Stimulated activated effector memory CD8-positive, alpha-beta T cell treated with anti-CD3 and anti-CD28 coated beads, Interleukin-12 subunit alpha, Interleukin-12 subunit beta, amount 100 ng/mL, for 72 hours (primary cell): ENCODE data around the gene OPN5.

Source experiments
- ATAC-seq: fragments of 150-1000 bp; cut with Tn5 transposase; 2 replicates; pipeline ENCODE4 v1.10.0; 2021
- DNase-seq, 2 donors: peaks; one replicate each; pipeline ENCODE4 v3.0.0; 2021 to 2022; ENCODE audit warnings: low spot score in 2 of 2
- H3K27ac Mint-ChIP-seq: one replicate; pipeline ENCODE4 v1.8.0; 2022; ENCODE audit warnings: mild to moderate bottlenecking, mixed read lengths
- H3K36me3 Mint-ChIP-seq: one replicate; pipeline ENCODE4 v1.8.0; 2022; ENCODE audit warnings: mild to moderate bottlenecking, mixed read lengths
- H3K4me1 Mint-ChIP-seq: one replicate; pipeline ENCODE4 v1.8.0; 2022; ENCODE audit warnings: mixed read lengths
- H3K4me3 Mint-ChIP-seq: one replicate; pipeline ENCODE4 v1.8.0; 2022; ENCODE audit warnings: mild to moderate bottlenecking, mixed read lengths
- H3K9me3 Mint-ChIP-seq: one replicate; pipeline ENCODE4 v1.8.0; 2022; ENCODE audit warnings: mixed read lengths

Gene OPN5

GRCh38 chr6:47819461-47819860, 37.6 kb downstream of the OPN5 start:
- DNase-seq (no peak), ATAC-seq (no peak)
- Mint-ChIP-seq H3K36me3 (no peaks in the 10 kb centered on the region), H3K9me3 (no peaks in the 10 kb centered on the region), H3K4me1 (no peaks in the 10 kb centered on the region), H3K27ac (no peak overlapping the region), H3K4me3 (no peak overlapping the region)

- no peaks in the 10 kb centered on the region for H3K36me3 Mint-ChIP-seq
- ATAC-seq (no peak), DNase-seq (no peak)
- H3K27ac Mint-ChIP-seq, result no peak overlapping the region
- no peak overlapping the region for H3K4me3 Mint-ChIP-seq
- H3K4me1 Mint-ChIP-seq, result no peaks in the 10 kb centered on the region
- H3K9me3 Mint-ChIP-seq, result no peaks in the 10 kb centered on the region
Observed at GRCh38 chr6:47822856-47823554, 41.2 kb downstream of the OPN5 start.

GRCh38 chr6:47832386-47833100, 50.7 kb downstream of the OPN5 start:
- H3K4me3 Mint-ChIP-seq, result no peak overlapping the region
- H3K4me1 Mint-ChIP-seq, result no peaks in the 10 kb centered on the region
- ATAC-seq (no peak), DNase-seq (no peak)
- H3K36me3 Mint-ChIP-seq, result no peaks in the 10 kb centered on the region
- H3K27ac Mint-ChIP-seq, result no peak overlapping the region
- H3K9me3 Mint-ChIP-seq, result peaks cover 3% of the 10 kb centered on the region

- Mint-ChIP-seq H3K4me1 (no peaks in the 10 kb centered on the region), H3K27ac (no peak overlapping the region)
Observed at GRCh38 chr6:47834196-47834595, 52.4 kb downstream of the OPN5 start.

GRCh38 chr6:47836046-47836445, 54.2 kb downstream of the OPN5 start:
- H3K36me3 Mint-ChIP-seq, result no peaks in the 10 kb centered on the region
- H3K27ac Mint-ChIP-seq, result no peak overlapping the region
- H3K4me1 Mint-ChIP-seq, result no peaks in the 10 kb centered on the region
- H3K4me3 Mint-ChIP-seq, result no peak overlapping the region
- ATAC-seq (peak; percentile 64), DNase-seq (no peak)
- peaks cover 3% of the 10 kb centered on the region for H3K9me3 Mint-ChIP-seq

More at GRCh38 chr6:47834196-47834595, 52.4 kb downstream of the OPN5 start:
- DNase-seq (no peak), ATAC-seq (no peak)
- H3K9me3 Mint-ChIP-seq, result peaks cover 3% of the 10 kb centered on the region
- H3K36me3 Mint-ChIP-seq, result no peaks in the 10 kb centered on the region
- H3K4me3 Mint-ChIP-seq, result no peak overlapping the region

- DNase-seq, result no peak
- Mint-ChIP-seq H3K4me3 (no peak overlapping the region), H3K4me1 (no peaks in the 10 kb centered on the region), H3K27ac (no peak overlapping the region), H3K36me3 (no peaks in the 10 kb centered on the region), H3K9me3 (no peaks in the 10 kb centered on the region)
- ATAC-seq, result peak; percentile 45
Observed at GRCh38 chr6:47836639-47837038, 54.8 kb downstream of the OPN5 start.

- H3K4me1 Mint-ChIP-seq, result no peaks in the 10 kb centered on the region
- no peak overlapping the region for H3K4me3 Mint-ChIP-seq
- no peaks in the 10 kb centered on the region for H3K9me3 Mint-ChIP-seq
- H3K36me3 Mint-ChIP-seq, result no peaks in the 10 kb centered on the region
- DNase-seq, result no peak
- H3K27ac Mint-ChIP-seq, result no peak overlapping the region
- ATAC-seq, result no peak
Observed at GRCh38 chr6:47839645-47840044, 57.8 kb downstream of the OPN5 start.

- no peak for ATAC-seq
- Mint-ChIP-seq H3K27ac (no peak overlapping the region), H3K36me3 (no peaks in the 10 kb centered on the region), H3K9me3 (no peaks in the 10 kb centered on the region), H3K4me3 (no peak overlapping the region), H3K4me1 (no peaks in the 10 kb centered on the region)
- no peak for DNase-seq
Observed at GRCh38 chr6:47844881-47845280, 63.0 kb downstream of the OPN5 start.

- DNase-seq (no peak), ATAC-seq (peak; percentile 34)
- H3K4me1 Mint-ChIP-seq, result no peaks in the 10 kb centered on the region
- H3K9me3 Mint-ChIP-seq, result no peaks in the 10 kb centered on the region
- H3K4me3 Mint-ChIP-seq, result no peak overlapping the region
- no peak overlapping the region for H3K27ac Mint-ChIP-seq
- H3K36me3 Mint-ChIP-seq, result no peaks in the 10 kb centered on the region
Observed at GRCh38 chr6:47846752-47847151, 64.9 kb downstream of the OPN5 start.

GRCh38 chr6:47851091-47851490, 69.3 kb downstream of the OPN5 start:
- Mint-ChIP-seq H3K36me3 (no peaks in the 10 kb centered on the region), H3K9me3 (no peaks in the 10 kb centered on the region), H3K4me3 (no peak overlapping the region), H3K4me1 (no peaks in the 10 kb centered on the region), H3K27ac (no peak overlapping the region)
- DNase-seq, result no peak
- no peak for ATAC-seq

GRCh38 chr6:47852727-47853126, 70.9 kb downstream of the OPN5 start:
- no peaks in the 10 kb centered on the region for H3K36me3 Mint-ChIP-seq
- no peak for ATAC-seq

GRCh38 chr6:47853766-47854165, 71.9 kb downstream of the OPN5 start:
- no peak for DNase-seq

More at GRCh38 chr6:47852727-47853126, 70.9 kb downstream of the OPN5 start:
- Mint-ChIP-seq H3K27ac (no peak overlapping the region), H3K4me1 (no peaks in the 10 kb centered on the region), H3K4me3 (no peak overlapping the region), H3K9me3 (no peaks in the 10 kb centered on the region)
- no peak for DNase-seq

GRCh38 chr6:47854971-47855370, 73.1 kb downstream of the OPN5 start:
- Mint-ChIP-seq H3K36me3 (no peaks in the 10 kb centered on the region), H3K9me3 (no peaks in the 10 kb centered on the region), H3K4me1 (no peaks in the 10 kb centered on the region), H3K4me3 (no peak overlapping the region), H3K27ac (no peak overlapping the region)
- DNase-seq, result no peak
- ATAC-seq, result no peak

More at GRCh38 chr6:47853766-47854165, 71.9 kb downstream of the OPN5 start:
- no peak overlapping the region for H3K4me3 Mint-ChIP-seq
- no peaks in the 10 kb centered on the region for H3K36me3 Mint-ChIP-seq
- no peak overlapping the region for H3K27ac Mint-ChIP-seq
- no peak for ATAC-seq
- no peaks in the 10 kb centered on the region for H3K4me1 Mint-ChIP-seq
- no peaks in the 10 kb centered on the region for H3K9me3 Mint-ChIP-seq

GRCh38 chr6:47859175-47859574, 77.3 kb downstream of the OPN5 start:
- no peak overlapping the region for H3K27ac Mint-ChIP-seq
- H3K36me3 Mint-ChIP-seq, result no peaks in the 10 kb centered on the region

GRCh38 chr6:47862731-47863130, 80.9 kb downstream of the OPN5 start:
- ATAC-seq, result no peak
- Mint-ChIP-seq H3K9me3 (no peaks in the 10 kb centered on the region), H3K27ac (no peak overlapping the region), H3K36me3 (no peaks in the 10 kb centered on the region), H3K4me1 (no peaks in the 10 kb centered on the region), H3K4me3 (no peak overlapping the region)
- DNase-seq, result no peak

More at GRCh38 chr6:47859175-47859574, 77.3 kb downstream of the OPN5 start:
- Mint-ChIP-seq H3K4me3 (no peak overlapping the region), H3K9me3 (no peaks in the 10 kb centered on the region), H3K4me1 (no peaks in the 10 kb centered on the region)
- DNase-seq, result no peak
- ATAC-seq, result no peak

- Mint-ChIP-seq H3K4me3 (no peak overlapping the region), H3K4me1 (no peaks in the 10 kb centered on the region), H3K9me3 (no peaks in the 10 kb centered on the region), H3K27ac (no peak overlapping the region), H3K36me3 (no peaks in the 10 kb centered on the region)
- ATAC-seq, result no peak
- no peak for DNase-seq
Observed at GRCh38 chr6:47865206-47865605, 83.4 kb downstream of the OPN5 start.
